Measurements from ENCODE around the gene ACADVL.

- TF ChIP-seq CTCF (IDR thresholded peaks at IDR 0.05) (no peak), POLR2AphosphoS5 (IDR thresholded peaks at IDR 0.05) (peak in 1 of 3 donors; percentile 40)
These were observed 41.8 kb downstream of the ACADVL start for GRCh38 chr17:7261379-7262191.
